GM19463 (cell line): Measurements from ENCODE around the gene ARPC2.
A peak's percentile ranks its signal among the peaks of the same experiment; 100 is the strongest.

Source experiments
- ATAC-seq: cut with Tn5 transposase; IDR thresholded peaks from one replicate; pipeline ENCODE4 v1.9.1; 2021; ENCODE audit warnings: mild to moderate bottlenecking, moderate library complexity; ENCODE audit not compliant: unreplicated experiment

Gene ARPC2

DNA sequence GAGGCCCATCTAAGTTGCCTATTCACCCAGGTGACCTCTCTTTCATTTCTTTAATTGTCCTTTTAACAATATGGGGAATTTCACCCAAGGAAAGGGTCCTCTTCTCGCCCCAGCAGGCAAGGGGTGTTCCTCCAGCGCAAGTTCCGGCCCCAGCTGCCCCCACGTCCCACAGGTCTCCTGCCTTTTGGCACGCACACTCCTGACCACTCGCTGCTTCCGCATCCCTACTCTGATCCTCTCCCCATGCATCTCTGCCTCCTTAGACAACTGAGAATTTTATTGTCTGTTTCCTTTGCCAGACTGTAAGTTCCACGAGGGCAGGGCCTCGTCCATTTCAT, 684 bp upstream of the ARPC2 start:
- ATAC-seq = no peak

DNA sequence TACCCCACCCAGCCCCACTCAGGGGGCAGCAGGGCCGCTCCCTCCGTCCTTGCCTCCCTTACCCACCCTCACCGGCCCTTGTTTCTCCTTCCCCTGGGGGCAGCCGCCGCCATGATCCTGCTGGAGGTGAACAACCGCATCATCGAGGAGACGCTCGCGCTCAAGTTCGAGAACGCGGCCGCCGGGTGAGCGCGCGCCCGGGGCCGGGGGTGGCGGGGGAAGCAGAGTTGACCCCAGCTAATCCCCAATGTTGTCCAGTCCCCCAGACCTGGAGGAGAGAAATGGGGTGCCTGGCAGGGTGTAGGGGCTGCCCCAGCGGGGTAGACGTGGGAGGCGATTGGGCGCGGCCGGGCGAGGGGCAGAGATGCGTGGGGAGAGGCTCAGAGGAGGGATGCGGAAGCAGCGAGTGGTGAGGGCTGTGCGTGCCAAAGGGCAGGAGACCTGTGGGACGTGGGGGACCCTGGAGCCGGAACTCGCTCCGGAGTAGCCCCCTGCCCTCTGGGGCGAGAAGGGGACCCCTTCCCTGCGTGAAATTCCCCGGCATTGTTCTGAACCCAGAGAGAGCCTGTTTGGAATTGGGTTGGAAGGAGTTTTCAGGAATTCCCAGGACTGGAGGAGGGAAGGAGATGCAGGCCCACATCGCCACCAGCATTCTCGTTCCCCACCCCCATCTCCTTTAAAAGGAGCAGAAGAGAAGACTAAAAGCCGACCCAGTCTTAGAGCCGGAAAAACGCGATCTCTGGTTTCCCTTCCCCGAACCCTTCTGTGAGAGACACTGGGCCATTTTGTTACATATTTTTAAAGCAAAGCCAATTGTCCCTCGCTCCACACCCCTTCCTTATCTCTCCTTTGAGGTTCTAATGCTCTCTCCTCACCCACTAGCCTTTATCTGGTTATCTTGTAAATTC, 625 bp downstream of the ARPC2 start:
- ATAC-seq = peak; percentile 41

DNA sequence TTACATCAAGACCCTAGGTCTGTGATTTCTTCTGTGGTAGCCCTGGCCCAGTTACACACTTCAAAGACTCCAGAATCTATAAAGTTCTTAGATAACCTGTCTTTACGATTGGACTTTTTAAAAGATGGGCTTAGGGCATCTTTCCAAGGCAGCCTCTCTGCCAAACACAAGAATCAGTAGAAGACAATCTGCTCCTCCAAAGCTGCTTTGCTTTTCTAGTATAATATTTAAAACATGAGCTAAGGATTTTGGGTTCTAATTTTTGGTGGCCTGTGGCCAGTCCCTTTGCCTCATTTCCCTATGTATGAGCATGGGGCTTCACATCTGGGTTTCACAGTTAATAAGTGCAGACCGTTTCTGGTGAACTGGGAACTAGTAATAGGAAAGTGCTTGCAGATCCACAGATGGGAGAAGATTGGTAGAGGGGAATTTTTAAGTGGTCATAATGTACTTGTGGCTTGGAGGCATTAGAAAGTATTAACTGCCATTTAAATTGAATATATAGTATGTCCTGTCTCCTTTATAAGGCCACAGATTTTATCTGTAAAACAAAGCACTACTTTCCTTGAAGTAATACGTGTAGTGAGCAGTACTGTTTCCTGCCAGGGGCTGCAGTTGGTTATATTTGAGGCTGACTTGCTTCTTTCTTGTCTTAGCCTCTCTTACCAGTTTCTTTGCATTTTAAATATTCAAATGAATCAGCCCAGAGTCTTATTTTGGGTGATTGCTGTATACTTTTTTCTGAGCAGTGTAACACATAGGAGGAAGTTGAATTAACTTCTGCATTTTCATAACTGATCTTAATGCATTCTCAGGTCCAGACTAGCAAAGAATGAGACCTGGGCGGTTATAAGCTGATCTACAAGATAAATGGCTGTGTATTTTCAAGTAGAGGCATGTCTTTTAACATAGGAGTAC, 1.5 kb downstream of the ARPC2 start:
- peak; percentile 40 for ATAC-seq

DNA sequence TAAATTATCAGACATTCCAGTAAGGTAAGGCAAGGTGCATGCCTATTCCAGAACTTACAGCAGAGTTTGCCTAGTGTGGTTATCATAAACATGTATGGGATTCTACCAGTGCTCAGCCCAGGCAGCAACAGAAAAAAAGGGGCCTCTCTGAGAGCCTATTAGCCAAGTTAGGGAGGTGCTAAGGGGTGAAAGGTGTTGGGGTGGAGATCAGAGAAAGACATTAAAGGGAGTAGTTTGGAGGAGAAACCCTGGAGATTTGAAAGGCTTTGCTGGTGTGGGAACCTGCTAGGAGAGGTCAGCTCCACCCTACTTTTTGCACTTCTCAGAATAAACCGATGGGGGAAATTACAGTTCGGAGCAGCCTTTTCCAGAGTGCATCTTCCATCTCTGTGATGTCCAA, 2.9 kb downstream of the ARPC2 start:
- ATAC-seq = no peak

DNA sequence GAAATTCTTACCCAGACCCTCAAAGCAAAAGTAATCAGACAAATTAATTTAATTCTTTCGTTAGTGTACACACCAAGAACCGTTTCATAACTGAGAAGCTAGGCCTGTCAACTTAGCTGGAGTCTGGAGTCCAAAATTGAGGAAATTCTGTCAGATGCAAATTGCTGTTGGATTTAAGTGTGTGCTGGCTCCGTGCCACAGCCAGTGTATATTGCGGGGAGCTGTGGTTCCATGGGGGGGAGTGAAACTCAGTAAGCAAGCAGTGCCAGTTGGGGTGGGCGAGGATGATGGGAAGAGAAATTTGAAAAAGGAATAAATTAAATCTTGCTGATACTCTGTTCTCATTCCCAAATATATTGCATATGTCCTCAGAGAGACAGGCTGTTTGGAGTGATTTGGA, 4.0 kb downstream of the ARPC2 start:
- no peak for ATAC-seq

DNA sequence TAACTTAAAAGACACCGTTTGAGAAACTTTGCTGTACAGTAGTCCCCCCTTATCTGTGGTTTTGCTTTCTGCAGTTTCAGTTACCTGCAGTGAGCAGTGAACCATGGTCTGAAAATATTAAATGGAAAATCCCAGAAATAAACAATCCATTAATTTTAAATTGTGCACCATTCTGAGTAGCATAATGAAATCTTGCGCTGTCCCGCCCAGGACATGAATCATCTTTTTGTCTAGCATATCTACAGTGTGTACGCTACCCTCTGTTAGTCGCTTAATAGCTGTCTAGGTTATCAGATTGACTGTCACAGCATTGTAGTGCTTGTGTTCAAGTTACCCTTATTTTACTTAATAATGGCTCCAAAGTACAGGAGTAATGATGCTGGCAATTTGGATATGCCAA, 6.1 kb downstream of the ARPC2 start:
- peak; percentile 17 for ATAC-seq

DNA sequence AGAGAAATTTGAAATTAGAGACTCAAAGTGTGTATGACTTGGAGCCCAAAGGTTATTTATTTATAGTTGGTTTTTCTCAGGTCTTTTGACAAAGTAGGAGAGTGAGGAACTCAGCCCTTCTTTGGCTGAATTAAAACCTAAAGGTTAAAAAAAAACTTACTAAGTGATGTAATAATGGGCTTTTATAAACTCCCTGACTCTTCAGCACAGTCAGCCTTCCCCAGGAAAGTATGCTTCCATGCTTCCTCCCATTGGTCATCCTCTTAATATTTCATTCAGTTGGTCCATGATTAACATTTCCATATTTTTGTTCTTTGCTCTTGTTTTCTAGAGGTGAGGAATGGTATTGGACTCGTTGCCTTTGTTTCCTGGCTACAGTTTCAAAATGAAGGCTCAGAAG, 7.2 kb downstream of the ARPC2 start:
- no peak for ATAC-seq

DNA sequence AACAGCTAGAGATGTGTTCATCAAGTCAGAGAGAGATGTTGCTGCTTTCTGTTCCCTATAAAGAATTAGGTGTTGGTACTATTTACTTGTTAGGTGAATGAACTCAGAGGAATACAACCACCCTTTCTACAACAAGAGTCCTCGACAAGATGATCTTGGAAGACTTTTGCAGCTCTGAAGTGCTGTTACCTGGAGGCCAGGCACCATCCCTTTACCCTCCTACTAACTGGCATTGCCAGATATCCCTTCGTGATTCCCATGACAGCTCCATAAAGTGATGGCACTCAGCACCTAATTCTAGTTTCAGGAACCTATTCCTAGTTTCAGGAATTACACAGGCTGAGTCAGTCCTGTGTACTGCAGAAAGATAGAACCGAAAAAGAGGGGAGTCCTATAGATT, 9.9 kb downstream of the ARPC2 start:
- no peak for ATAC-seq

DNA sequence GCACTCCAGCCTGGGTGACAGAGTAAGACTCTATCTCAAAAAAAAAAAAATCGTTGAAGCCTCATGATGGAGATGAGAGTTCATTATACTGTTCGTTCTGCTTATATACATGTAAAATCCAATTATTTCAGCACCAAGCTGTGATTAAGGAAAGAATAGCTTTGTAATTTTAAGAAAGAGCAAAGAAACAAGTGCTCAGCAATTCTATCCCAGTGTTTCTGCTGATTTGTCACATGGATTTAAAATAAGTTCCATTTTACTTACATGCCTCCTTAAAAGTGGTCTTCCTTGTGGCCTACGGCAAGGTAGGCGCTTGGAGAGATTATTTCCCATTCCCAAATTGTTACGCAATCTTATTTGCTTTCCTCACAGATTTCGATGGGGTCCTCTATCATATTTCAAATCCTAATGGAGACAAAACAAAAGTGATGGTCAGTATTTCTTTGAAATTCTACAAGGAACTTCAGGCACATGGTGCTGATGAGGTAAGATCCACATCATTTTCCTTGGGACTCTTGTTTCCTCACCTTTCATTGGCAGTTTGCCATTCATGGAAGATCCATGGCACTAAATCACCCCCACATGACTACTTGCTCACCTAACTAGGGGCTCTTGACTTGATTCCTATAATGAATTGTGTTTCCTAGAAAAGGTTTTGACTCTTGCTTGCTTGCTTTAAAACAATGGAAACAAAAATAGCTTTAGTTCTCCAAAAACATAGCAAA, 11.5 kb downstream of the ARPC2 start:
- ATAC-seq = no peak

DNA sequence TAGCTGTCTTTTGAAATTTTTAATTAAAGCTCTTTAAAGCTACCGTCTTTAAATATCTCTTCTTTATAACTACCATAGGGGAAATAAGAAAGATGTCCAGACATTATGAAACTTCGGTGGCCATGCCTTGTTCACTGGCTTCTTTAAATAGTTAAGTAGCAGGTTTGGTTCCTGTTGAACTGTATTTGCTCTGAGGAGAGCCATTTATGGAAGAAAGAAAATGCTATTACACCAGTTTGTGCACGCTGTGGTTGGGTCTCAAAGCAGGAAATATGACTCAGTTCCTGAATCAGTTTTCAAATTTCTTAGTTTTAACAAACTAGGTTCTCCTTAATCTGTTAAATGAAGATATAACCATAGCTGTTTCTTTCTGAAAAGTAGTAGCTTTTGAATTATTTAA, 12.2 kb downstream of the ARPC2 start:
- peak; percentile 83 for ATAC-seq

DNA sequence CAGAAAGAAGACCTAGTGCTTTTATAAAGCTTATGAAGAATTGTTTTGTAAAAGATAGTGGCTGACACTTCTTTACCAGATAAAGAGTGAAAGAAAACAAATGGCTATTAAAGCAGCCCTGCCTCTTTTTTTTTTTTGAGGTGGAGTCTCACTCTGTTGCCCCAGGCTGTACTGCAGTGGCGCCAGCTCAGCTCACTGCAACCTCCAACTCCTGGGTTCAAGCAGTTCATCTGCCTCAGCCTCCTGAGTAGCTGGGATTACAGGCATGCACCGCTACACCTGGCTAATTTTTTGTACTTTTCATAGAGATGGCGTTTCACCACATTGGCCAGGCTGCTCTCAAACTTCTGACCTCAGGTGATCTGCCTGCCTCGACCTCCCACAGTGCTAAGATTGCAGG, 12.9 kb downstream of the ARPC2 start:
- no peak for ATAC-seq

DNA sequence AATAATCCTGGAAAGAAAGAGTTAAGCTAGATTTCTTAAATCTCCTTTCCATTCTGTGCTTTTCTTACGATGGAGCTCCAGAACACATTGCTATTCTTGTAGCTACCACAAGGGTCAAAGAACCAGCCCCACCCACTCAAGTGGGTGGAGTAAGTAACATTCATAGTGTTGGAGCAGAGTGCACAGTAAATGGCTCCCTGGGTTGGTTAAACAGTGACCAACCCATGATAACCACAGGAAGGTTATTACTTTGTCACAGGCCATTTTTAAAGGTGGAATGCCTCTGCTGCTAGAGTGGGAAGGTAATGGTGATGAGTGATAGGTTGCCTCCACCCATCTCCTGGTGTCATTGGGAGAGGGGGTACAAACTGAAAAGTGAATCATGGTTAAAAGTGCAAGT, 13.9 kb downstream of the ARPC2 start:
- peak; percentile 72 for ATAC-seq

DNA sequence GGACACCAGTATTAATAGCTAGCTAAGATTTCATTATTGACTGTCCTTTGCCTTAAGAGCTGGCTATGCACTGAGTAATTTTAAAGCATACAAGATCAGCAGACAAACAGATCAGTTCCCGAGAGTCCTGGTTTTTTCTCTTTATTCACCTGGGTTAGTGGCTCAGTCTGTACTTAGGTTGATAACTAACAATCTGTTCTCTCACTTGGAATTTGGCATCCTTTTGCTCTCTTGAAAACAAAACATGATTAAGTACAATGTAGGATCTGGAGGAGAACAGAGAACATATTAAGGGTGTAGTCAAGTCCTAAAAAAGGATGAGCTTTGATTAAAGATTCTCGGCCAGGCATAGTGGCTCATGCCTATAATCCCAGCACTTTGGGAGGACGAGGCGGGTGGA, 16.6 kb downstream of the ARPC2 start:
- ATAC-seq = no peak

DNA sequence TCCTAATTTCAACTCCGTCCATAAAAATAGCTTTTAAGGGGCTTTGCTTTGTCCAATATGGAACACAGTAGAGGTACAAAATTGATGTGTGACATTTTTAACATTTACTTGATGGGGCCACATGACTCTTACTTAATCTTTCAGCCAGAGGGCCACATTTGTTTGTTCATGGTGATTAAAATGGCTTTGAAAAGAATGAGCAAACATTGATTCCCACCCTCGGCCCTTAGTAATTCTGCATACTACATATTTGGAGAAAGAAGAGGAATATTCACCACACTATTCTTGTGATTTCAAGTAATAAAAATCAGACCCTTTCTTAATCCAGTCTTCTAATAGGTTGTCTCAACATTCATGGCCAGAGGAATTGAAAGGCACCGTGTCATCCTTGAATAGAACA, 17.5 kb downstream of the ARPC2 start:
- no peak for ATAC-seq

DNA sequence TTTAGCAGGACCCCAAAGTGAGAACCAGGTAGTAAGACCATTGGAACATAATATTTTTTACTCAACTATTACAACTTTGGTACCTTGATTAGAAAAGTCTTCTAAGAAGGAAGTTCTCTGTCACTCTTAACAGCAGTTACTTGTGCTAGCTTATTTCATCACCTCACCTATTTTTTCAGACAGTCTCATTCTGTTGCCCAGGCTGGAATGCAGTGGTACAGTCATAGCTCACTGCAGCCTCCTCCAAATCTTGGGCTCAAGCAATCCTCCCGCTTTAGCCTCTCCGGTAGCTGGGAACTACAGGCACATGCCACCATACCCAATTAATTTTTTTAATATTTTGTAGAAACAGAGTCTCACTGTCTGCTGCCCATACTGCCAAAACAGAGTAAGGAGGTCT, 18.0 kb downstream of the ARPC2 start:
- ATAC-seq = no peak

DNA sequence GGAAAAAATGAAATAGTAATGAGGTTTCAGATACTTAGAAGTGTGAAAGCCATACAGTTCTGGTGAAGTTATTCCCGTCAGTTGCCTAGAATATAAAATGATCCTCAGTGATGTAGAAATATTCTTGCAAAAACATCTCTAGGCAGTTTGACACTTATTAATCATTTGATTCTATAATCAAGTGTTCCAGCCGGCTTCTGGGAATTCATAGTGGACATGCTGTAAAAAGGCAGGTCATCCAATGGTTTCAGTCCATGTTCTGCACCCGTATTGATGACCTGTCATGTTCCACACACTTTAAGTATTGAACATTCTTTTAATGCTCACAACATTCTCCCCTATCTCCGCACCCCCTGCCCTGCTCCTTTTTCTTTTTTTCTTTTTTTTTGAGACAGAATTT, 19.8 kb downstream of the ARPC2 start:
- no peak for ATAC-seq

DNA sequence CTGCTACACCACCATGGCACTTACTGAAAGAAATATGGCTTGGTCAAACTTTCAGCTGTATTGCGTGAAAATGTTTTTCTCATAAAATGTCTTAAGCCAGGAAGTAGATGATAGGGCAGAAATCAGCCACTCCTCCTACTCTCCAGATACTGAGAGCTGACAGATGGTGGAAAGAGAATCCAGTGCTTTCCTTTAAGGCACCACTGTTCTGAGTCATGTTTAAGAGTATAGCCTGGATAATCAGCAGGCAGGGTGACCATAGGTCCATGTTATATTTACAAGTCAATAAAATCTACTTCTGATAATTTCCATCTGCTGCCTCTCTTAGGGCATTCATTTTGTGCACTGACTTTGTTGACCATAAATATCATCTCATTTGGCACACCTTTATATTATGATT, 21.9 kb downstream of the ARPC2 start:
- ATAC-seq = no peak

DNA sequence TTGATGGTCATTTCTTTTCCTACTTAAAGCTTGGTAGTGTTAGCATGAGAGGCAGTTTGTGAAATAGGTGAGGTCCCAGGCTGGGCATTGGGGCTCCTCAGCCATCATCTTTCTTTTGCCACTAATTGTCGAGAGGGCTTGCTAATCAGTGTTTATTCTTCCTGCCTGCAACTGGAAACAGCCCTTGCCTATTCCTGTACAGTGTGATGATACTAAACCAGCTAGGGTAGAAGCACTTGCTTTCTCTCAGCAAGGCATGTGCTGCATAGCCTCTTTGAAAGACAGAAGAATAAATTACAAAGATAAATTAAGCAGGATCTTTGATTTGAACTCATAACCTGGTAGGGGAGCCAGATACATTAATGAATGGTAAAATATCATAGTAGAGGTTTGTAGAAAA, 27.2 kb downstream of the ARPC2 start:
- ATAC-seq = no peak

DNA sequence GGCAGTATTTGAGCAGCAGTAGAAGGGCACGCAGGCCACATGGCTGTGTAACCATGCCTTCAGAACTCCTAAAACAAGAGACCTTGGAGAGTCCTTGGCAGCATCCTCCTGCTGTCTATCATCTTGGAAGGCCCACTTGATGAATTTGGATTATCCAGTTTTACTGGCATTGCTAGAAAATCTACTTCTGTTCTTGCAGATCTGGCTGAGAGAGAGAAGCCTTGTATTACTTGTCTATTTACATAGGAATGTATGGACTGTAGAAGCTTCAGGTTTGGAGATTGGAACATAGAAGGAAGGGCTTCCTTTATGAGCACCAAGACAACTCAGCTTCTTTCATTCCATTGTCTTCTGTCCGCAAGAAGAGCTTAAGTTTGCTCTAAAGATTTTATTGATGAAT, 27.7 kb downstream of the ARPC2 start:
- no peak for ATAC-seq

DNA sequence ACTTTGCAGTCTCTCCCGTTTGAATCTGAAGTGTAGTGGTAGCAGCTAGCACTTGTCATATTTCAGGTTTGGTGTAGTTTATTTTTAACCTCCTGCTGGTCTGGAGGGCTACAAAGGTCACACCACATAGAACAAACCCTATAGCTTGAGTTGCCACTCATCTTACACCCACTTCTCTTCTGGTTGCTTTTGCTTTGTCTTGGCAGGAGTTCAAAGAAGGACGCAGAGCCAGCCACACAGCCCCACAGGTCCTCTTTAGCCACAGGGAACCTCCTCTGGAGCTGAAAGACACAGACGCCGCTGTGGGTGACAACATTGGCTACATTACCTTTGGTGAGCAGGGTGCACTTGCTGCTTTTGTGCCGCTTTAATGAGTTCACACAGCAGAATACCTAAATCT, 28.2 kb downstream of the ARPC2 start:
- no peak for ATAC-seq

DNA sequence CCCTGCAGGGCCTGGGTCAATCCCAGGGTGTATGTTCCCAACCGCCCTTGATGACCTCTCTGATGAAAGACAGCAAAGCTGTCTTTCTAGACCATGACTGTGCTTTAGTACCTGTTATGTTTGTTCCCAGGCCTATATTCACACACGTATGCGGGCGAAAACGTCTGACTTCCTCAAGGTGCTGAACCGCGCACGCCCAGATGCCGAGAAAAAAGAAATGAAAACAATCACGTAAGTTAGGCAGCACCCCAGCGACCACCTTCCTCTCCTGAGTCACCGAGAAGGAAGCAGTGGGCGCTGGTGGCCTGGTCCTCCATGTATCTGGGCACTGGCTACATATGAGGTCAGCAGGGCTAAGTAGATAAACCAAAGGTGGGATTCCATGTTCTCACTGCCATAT, 32.7 kb downstream of the ARPC2 start:
- no peak for ATAC-seq
